HG02571 (cell line): Measurements from ENCODE around the gene SH3BP2.

ENCODE experiments used
- ATAC-seq: cut with Tn5 transposase; IDR thresholded peaks from one replicate; pipeline ENCODE4 v1.9.1; 2021; ENCODE audit warnings: mild to moderate bottlenecking, moderate library complexity; ENCODE audit not compliant: unreplicated experiment

The SH3BP2 gene

GRCh38 chr4:2850966-2851798 is 58.3 kb downstream of the SH3BP2 start:
- no peak for ATAC-seq

- ATAC-seq: no peak
These were observed 59.6 kb downstream of the SH3BP2 start for GRCh38 chr4:2852481-2852921.

GRCh38 chr4:2855584-2855983 is 62.7 kb downstream of the SH3BP2 start:
- no peak for ATAC-seq

DNA sequence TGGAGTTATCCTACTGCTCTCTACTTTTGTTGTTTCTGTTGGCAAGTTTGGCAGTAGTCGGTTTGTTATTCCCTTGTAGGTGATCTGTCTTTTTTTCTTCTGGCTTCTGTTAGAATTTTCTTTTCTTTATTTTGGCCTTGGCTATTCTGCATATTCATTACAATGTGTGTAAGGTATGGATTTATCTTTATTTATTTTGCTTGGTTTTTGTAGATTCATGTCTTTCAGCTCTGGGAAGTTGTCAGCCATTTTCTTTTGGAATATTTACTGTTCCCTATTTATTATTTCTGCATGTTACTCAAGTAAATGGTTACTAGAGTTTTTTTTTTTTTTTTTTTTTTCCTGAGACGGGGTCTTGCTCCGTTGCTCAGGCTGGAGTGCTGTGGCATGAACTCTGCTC is 63.4 kb downstream of the SH3BP2 start:
- no peak for ATAC-seq

GRCh38 chr4:2857349-2857927 is 64.6 kb downstream of the SH3BP2 start:
- ATAC-seq: no peak

- ATAC-seq: no peak
These were observed 65.7 kb downstream of the SH3BP2 start for GRCh38 chr4:2858451-2859217.

DNA sequence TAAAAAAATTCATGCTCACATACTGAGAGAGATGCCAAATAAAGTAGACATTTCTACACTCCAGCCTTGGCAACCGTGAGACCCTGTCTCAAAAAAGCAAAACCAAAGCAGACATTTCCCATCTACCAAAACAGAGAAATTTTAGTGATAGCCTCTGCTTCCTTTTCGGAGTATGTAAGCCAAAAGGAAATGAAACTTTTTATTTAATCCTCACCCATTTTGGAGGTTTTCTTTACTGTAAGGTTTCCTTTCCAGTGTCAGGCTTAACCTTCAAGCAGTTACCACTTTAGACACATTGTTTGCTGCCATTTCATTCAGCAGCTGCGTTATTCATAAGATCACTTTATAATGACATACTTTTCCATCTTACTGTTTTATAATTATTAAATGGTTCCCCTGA is 66.6 kb downstream of the SH3BP2 start:
- no peak for ATAC-seq

- no peak for ATAC-seq
These were observed 67.8 kb downstream of the SH3BP2 start for GRCh38 chr4:2860391-2861348.

DNA sequence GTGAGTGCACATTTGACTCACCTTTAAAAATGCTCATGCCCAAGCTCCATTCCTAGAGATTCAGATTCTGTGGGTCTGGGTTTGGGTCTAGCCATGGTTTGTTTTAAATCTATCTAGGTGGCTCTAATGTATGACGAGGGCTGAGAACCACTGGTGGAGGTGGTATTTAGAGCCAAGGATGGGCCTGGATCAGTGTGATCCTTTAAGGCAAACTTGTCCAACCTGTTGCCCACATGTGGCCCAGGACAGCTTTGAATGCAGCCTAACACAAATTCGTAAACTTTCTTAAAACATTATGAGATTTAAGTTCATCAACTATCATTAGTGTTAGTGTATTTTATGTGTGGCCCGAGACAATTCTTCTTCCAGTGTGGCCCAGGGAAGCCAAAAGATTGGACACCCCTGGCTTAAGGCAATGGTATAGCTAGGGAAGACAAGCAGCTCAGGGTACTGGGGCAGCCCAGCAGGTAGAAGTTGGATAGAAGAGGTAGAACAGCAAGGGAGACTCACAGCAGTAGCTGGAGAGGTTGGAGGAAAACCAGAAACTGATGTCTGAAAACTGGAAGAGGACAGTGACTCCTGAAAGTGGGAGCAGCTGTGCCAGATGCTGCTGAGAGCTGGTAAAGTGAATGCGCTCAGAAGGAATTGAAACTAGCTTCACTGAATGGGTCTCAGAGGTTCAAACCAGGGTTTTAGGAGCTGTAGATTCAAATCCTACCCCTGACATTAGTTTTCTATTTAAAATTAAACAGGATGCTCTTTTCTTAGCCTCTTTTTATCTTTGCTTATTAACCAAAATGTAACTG is 68.9 kb downstream of the SH3BP2 start:
- no peak for ATAC-seq

DNA sequence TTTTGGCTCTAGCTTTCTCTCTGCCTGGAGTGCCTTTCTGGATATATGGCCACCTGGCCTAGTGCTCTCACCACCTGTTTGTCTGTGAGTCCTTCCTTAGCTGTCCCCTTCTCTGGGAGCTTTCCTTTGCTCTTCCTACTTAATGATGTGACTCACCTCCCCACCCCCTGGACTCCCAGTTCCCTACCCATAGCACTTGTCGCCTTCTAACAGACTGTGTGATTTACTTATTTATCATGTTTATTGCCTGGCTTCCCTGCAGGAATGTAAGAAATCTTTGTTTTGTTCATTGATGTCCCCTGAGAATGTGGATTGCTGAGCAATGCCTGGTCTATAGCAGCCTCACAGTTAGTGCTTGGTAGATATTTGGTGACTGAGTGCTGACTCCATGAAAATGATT is 69.6 kb downstream of the SH3BP2 start:
- ATAC-seq: no peak

- no peak for ATAC-seq
These were observed 70.8 kb downstream of the SH3BP2 start for GRCh38 chr4:2863649-2864048.

DNA sequence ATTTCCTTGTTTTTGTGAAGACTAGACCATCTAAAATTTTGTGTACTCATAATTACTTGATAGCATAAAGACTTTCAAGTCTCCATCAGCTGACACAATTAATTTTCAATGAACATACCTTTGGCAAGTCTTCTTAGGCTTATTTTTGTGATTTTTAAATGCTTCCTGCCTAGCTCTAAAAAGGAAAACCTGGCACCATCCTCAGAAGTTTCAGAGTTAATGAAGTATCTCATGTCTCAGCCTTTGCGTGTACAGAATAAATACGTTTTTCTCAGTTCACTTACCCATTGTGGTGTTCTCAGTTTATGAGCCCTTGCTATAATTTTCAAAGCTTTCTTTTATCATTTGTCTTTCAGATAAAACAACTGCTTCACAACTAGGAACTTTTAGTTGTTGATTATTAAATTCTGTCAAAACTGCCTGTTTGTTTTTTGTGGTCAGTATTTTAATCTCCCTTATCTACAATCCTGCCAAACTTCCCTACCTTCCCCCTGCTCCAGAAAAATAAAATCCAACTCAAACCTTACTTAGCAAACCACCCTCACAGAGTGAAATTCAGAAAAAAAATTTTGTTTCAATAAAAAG is 72.4 kb downstream of the SH3BP2 start:
- ATAC-seq: no peak

GRCh38 chr4:2866160-2866861 is 73.4 kb downstream of the SH3BP2 start:
- ATAC-seq: no peak

GRCh38 chr4:2866891-2867290 is 74.0 kb downstream of the SH3BP2 start:
- no peak for ATAC-seq

- no peak for ATAC-seq
These were observed 75.0 kb downstream of the SH3BP2 start for GRCh38 chr4:2867758-2868491.

DNA sequence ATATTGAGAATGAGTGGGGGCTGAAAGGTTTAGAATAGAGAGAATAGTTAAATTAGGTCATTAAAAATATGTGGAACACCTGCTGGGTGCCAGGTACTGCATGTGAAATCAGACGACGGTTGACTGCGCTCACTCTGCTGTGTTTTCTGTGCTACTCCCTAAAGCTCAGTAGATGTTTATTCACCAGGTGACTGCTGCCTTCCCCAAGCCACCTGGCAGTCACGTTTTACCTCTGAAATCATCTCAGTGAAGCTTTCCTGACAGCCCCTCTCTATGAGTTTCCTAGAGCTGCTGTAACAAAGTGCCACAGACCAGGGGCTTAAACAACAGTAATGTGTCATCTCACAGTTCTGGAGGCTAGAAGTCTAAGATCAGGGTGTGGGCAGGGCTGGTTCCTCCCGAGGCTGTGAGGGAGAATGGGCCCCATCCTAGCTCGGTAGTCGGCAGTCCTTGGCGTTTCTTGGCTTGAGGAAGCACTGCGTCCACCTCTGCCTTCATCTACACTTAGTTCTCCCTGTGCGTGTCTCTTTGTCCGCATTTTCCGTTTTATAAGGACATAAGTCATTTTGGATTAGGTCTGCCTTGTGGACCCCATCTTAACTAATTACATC is 76.1 kb downstream of the SH3BP2 start:
- no peak for ATAC-seq

- ATAC-seq: no peak
These were observed 76.8 kb downstream of the SH3BP2 start for GRCh38 chr4:2869659-2870058.

DNA sequence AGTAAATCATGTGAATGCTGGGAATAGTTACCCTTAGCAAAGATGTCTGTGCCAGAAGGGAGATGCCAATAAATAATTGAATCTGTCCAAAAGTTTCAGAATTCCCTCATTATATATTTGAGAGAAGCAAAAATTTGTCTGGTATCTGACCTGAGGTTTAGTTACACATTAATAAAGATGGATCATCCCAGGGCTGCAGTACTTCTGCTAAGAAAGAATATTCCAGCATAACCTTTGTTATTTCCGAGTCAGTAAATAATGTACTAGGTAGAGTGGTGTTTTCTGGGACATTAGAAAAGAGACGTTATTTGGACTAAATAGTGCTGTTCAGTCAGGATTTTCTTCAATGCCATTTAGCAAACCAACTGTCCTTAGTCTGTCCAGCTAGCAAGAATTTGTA is 77.2 kb downstream of the SH3BP2 start:
- no peak for ATAC-seq
